ENCODE measurements around the gene CLIC3.

The CLIC3 gene

DNA sequence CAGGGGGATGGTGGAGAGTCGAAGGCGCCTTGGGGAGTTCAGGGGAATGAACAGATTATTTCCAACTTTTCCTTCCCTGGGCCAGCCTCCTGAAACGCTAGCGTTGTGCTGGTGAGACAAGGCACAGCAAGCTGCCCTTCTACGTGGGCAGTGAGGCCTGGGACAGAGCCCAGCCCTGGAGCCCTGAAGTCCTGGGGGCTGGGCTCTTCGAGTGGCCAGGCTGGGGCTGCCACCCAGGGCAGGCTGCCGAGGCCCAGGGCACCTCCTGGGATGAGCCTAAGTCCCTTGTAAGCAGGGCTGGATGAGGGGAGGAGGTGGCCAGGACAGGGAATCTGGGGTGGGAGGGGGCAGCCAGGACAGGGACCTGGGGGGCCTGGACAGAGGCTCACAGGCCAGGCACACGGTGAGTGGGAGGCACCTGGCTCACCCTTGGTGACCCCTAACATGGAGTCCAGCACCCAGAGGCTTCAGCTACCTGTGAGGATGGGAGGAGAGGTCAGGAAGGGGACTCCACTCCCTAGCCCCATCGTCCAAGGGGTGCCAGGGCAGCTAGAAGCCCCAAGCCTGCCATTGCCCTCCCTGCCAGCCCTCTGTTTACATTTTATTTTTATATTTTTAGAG is 45.6 kb downstream of the CLIC3 start:
- Mint-ChIP-seq H3K36me3 (ENCODE audit: low read depth) (no peaks in the 10 kb centered on the region), H3K27ac (no peak overlapping the region), H3K9me3 (no peaks in the 10 kb centered on the region), H3K27me3 (ENCODE audit: low read depth) (no peaks in the 10 kb centered on the region), H3K4me3 (peak overlapping the region; percentile 84), H3K4me1 (ENCODE audit: low read depth) (no peaks in the 10 kb centered on the region)
- no peak for DNase-seq (ENCODE audit: low spot score)

DNA sequence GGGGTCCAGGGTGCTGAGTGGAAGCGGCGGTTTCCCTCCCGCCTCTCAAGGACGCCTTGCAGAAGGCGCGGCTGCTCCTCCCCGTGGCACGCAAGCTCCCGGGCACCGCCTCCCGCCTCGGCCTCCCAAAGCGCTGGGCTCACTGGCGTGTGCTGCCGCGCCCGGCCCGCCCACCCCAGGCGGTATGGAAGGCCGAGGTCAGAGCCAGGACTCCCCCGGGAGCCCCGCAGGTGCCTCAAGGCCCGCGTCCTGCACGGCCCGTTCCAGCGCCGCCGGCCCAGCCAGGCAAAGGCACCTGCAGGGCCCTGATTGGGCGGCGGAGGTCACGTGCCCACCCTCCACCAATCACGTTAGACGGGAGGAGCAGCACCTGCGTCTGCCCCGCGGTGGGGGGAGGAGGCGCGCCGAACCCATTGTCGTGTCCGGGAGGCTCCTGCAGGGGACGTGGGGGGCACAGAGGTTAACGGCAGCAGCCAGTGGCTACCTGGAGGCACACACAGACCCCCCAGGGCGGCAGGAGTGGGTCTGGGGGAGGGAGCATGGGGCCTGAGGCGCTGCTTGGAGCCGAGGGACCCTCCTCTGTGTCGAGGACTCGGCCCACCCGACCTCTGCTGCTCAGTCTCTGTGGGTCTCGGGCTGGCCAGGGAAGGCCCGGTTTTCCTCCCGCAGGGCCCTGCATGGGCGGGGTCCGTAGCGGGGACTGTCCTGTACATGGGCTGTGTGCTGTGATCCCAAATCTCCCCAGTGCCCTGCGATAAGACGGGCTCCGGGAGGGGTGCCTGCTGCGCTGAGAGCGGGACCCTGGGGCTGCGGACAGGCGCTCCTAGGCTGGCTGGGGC is 46.3 kb downstream of the CLIC3 start:
- Mint-ChIP-seq H3K9me3 (no peaks in the 10 kb centered on the region), H3K27me3 (ENCODE audit: low read depth) (no peaks in the 10 kb centered on the region), H3K4me1 (ENCODE audit: low read depth) (peaks cover under 1% of the 10 kb centered on the region), H3K36me3 (ENCODE audit: low read depth) (no peaks in the 10 kb centered on the region), H3K4me3 (peak overlapping the region; percentile 87), H3K27ac (peak overlapping the region; percentile 91)
- DNase-seq (ENCODE audit: low spot score): peak; percentile 94

DNA sequence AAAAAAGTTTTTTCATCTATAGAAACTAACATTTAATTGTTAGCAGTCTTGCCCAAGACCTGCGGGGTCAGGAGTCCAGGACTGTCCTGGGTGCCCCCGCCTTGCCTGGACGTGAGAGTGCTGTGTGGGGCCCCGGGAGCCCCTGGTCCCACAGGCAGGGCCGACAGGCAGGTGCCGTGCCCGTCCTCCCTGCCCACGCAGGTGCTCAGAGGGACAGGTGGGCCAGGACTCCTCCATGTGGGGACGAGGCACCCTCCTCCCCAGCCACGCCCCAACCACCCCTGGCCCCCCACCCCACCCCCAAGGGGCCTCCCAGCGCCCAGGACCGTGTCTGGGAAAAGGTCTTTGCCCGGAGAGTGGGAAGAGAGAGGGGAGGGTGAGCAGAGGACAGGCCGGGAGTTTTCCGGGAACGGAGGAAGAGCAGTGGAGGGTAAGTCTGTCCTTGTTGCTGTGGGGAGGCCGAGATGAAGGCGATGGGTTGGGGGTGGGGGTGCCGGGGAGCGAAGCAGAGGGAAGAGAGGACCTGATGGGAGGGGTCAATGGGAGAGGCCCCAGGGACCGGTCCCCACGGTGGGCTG is 47.0 kb downstream of the CLIC3 start:
- H3K4me3 Mint-ChIP-seq: peak overlapping the region; percentile 87
- no peaks in the 10 kb centered on the region for H3K9me3 Mint-ChIP-seq
- H3K36me3 Mint-ChIP-seq (ENCODE audit: low read depth): no peaks in the 10 kb centered on the region
- no peak for DNase-seq (ENCODE audit: low spot score)
- peak overlapping the region; percentile 81 for H3K27ac Mint-ChIP-seq
- no peaks in the 10 kb centered on the region for H3K27me3 Mint-ChIP-seq (ENCODE audit: low read depth)
- peaks cover 4% of the 10 kb centered on the region for H3K4me1 Mint-ChIP-seq (ENCODE audit: low read depth)

DNA sequence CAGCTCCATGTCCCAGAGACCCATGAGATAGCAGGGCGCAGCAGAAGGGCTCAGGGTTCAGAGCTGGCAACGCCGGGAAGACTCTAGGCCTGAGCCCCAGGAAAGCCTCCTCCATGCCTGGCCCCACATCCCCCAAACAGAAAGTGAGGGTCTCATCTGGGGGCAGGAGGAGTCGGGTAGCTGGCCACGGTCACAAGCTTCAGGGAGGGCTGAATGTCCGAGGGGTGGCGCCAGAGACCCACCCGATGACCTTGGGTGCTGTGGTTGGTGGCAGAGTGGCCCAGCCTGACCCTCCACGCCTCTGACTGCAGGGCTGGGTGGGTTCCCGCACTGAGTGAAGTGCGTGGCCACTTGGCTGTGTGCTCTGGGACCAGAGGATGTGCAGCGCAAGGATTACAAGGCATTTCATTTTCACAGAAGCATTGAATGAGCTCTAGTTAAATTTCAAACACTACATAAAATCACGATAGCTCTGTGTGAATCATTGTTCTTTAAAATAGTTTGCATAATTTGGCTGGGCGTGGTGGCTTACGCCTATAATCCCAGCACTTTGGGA is 48.3 kb downstream of the CLIC3 start:
- H3K27ac Mint-ChIP-seq: peak overlapping the region; percentile 15
- peaks cover 4% of the 10 kb centered on the region for H3K4me1 Mint-ChIP-seq (ENCODE audit: low read depth)
- no peaks in the 10 kb centered on the region for H3K27me3 Mint-ChIP-seq (ENCODE audit: low read depth)
- no peaks in the 10 kb centered on the region for H3K9me3 Mint-ChIP-seq
- H3K4me3 Mint-ChIP-seq: peak overlapping the region; percentile 34
- H3K36me3 Mint-ChIP-seq (ENCODE audit: low read depth): no peaks in the 10 kb centered on the region
- no peak for DNase-seq (ENCODE audit: low spot score)

DNA sequence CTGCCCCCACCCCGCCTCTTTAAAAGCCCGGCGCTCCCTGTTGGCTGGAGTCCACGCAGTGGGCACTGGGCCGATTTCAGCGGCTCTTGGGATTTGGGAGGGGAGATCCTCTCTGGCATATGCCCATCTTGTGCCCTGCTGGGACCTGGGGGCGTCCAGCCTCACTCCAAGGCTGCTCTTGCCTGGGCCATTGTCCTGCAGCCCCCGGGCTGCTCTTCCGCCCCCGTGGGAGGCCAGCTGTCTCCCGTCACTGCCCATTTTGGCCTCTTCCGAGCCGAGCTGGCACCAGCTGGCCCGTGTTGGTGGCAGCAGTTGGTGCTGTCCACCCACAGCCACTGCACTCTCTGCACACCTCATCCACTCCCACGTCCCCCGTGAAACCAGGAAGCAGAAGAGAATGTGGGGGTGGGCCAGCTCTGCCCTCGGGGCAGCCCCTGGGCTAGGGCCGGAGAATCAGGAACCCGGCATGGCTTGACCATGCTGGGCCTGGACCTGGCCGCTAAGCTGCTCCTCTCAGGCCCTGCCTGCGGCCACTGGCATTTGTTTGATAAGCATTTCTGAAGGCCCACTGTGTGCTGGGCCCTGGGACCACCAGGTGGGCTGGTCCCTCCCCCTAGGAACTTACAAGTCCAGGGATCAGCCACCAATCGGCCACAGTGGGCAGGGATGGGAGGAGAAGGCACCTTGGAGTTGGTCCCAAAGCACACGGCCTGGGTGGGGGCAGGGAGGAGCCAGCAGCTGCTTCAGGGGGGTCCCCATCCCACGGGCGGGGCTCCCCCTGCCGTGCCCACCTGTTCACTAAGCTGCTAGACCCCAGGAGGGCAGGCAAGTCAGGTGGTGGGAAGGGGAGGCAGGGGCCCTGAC is 49.1 kb downstream of the CLIC3 start:
- no peaks in the 10 kb centered on the region for H3K27me3 Mint-ChIP-seq (ENCODE audit: low read depth)
- H3K4me3 Mint-ChIP-seq: no peak overlapping the region
- no peak overlapping the region for H3K27ac Mint-ChIP-seq
- no peaks in the 10 kb centered on the region for H3K36me3 Mint-ChIP-seq (ENCODE audit: low read depth)
- DNase-seq (ENCODE audit: low spot score): no peak
- peaks cover 4% of the 10 kb centered on the region for H3K4me1 Mint-ChIP-seq (ENCODE audit: low read depth)
- H3K9me3 Mint-ChIP-seq: no peaks in the 10 kb centered on the region

DNA sequence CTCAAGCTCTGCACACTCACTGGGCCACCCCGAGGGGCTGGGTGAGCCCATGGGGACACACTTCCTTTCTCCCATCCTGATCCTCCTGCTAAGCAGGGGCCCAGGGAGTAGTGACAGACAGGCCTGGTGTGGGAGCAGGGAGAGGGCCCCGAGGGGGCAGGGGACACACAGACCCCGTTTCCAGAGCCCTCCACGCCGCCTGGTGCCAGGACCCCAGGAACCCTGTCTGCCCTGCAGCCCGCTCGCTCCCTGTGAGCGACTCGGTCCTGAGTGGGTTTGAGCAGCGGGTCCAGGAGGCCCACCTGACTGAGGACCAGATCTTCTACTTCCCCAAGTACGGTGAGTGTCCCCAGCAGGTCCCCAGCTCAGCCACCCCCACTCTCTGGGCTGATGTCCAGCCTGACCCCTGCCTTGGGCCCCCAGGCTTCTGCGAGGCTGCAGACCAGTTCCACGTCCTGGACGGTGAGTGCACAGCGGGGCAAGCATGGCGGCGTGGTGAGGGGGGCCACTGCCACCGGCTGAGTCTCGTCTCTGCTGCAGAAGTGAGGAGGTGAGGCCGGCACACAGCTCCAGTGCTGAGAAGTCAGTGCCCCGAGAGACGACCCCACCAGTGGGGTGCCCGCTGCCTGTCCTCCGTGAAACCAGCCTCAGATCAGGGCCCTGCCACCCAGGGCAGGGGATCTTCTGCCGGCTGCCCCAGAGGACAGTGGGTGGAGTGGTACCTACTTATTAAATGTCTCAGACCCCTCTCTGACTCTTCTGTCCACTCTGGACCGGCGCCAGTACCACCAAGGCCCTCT is 49.9 kb downstream of the CLIC3 start:
- Mint-ChIP-seq H3K9me3 (no peaks in the 10 kb centered on the region), H3K4me1 (ENCODE audit: low read depth) (peaks cover 5% of the 10 kb centered on the region), H3K4me3 (no peak overlapping the region), H3K27me3 (ENCODE audit: low read depth) (no peaks in the 10 kb centered on the region), H3K36me3 (ENCODE audit: low read depth) (peaks cover 4% of the 10 kb centered on the region), H3K27ac (no peak overlapping the region)
- no peak for DNase-seq (ENCODE audit: low spot score)

DNA sequence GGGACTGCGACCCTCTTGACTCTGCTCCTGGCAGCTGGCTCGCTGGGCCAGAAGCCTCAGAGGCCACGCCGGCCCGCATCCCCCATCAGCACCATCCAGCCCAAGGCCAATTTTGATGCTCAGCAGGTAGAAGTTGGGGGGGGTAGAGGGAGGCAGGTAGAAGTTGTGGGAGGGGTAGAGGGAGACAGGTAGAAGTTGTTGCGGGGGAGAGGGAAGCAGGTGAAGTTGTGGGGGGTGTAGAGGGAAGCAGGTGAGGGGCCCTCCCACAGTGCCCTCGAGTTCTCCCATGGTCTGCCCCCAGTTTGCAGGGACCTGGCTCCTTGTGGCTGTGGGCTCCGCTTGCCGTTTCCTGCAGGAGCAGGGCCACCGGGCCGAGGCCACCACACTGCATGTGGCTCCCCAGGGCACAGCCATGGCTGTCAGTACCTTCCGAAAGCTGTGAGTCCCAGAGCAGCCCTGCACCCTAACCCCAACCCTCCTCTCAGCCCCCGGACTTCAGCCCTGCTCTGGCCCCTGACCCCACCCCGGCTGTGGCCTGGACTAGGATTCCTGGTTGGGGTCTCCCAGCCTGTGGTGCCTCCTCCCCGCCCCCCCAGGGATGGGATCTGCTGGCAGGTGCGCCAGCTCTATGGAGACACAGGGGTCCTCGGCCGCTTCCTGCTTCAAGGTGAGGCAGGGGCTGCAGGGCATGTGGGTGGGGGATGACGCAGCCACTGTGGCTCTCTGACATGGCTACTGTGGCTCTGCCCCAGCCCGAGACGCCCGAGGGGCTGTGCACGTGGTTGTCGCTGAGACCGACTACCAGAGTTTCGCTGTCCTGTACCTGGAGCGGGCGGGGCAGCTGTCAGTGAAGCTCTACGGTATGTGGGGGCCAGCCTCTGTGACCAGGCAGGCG is 50.8 kb downstream of the CLIC3 start:
- no peak for DNase-seq (ENCODE audit: low spot score)
- H3K9me3 Mint-ChIP-seq: no peaks in the 10 kb centered on the region
- peaks cover 5% of the 10 kb centered on the region for H3K4me1 Mint-ChIP-seq (ENCODE audit: low read depth)
- H3K27me3 Mint-ChIP-seq (ENCODE audit: low read depth): no peaks in the 10 kb centered on the region
- no peak overlapping the region for H3K27ac Mint-ChIP-seq
- H3K4me3 Mint-ChIP-seq: no peak overlapping the region
- H3K36me3 Mint-ChIP-seq (ENCODE audit: low read depth): peaks cover 8% of the 10 kb centered on the region
